ENCODE results near the gene MTHFS. TPM values are rescaled to one million over a fixed set of nuclear protein-coding genes. Genes with fewer than 3 reads are reported as not detected.
"Not testable (repeated sequence)": the region's sequence is repeated elsewhere in the genome, so short reads cannot be mapped to it uniquely, and the experiment has no call there.

MTHFS gene
- total RNA-seq, 1 experiment from 2014 or later = 8.7 TPM

DNA sequence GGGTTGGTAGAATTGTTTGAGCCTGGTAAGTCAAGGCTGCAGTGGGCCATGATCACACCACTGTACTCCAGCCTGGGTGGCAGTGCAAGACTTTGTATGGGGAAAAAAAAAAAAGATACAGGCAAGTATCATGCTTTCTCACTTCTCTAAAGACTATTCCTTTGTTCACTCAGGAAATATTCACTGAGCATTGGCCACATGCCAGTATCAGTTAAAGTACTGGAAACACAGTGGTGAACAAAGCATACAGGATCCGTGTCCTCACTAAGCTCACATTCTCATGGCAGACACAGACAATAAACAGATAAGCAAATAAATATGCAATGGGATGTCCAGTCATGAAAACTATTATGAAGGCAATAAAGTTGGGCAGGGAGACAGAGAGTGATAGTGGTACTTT, 5.1 kb upstream of the MTHFS start:
- BruUV-seq (replicated peaks) = no TSS peak
- no peaks in the 10 kb centered on the region for H3K36me3 ChIP-seq (ENCODE audit: insufficient read depth, low read length, poor library complexity, severe bottlenecking)
- H3K27ac ChIP-seq (ENCODE audit: low read depth, low read length, poor library complexity, severe bottlenecking) = no peak overlapping the region
- intact Hi-C loops (cut with micrococcal nuclease; ENCODE audit: unreplicated experiment) = no loop called here
- no peak for TF ChIP-seq CTCF (conservative IDR thresholded peaks at IDR 0.05; ENCODE audit: low read depth, low read length)
- no peak for TF ChIP-seq EZH2 (IDR thresholded peaks at IDR 0.05; ENCODE audit: borderline replicate concordance, low read depth, low read length, poor library complexity, severe bottlenecking)
- no peak overlapping the region for H3K4me3 ChIP-seq (ENCODE audit: low read depth, low read length, poor library complexity, severe bottlenecking)
- DNase-seq (ENCODE audit: low spot score) = peak; percentile 14
- ChIA-PET CTCF (no interaction called here), POLR2A (ENCODE audit: low non-redundant PET) (no interaction called here)
- H3K27me3 ChIP-seq (replicated peaks; ENCODE audit: insufficient read depth, low read depth, low read length, poor library complexity) = no peaks in the 10 kb centered on the region
- H3K9me3 ChIP-seq (ENCODE audit: low read depth, low read length, poor library complexity, severe bottlenecking) = no peaks in the 10 kb centered on the region
- H3K4me1 ChIP-seq (ENCODE audit: insufficient read depth, low read length, poor library complexity, severe bottlenecking) = no peaks in the 10 kb centered on the region

- DNase-seq (ENCODE audit: low spot score); H3K36me3 ChIP-seq (ENCODE audit: insufficient read depth, low read length, poor library complexity, severe bottlenecking); H3K4me3 ChIP-seq (ENCODE audit: low read depth, low read length, poor library complexity, severe bottlenecking); H3K27ac ChIP-seq (ENCODE audit: low read depth, low read length, poor library complexity, severe bottlenecking); BruUV-seq (replicated peaks); H3K4me1 ChIP-seq (ENCODE audit: insufficient read depth, low read length, poor library complexity, severe bottlenecking); intact Hi-C loops (cut with micrococcal nuclease; ENCODE audit: unreplicated experiment); POLR2A ChIA-PET (ENCODE audit: low non-redundant PET); CTCF ChIA-PET; H3K9me3 ChIP-seq (ENCODE audit: low read depth, low read length, poor library complexity, severe bottlenecking); H3K27me3 ChIP-seq (replicated peaks; ENCODE audit: insufficient read depth, low read depth, low read length, poor library complexity): not testable (repeated sequence)
Observed at GRCh38 chr15:79900818-79901378, 4.1 kb upstream of the MTHFS start.

- POLR2A ChIA-PET (ENCODE audit: low non-redundant PET) = no interaction called here
- H3K27me3 ChIP-seq (replicated peaks; ENCODE audit: insufficient read depth, low read depth, low read length, poor library complexity) = no peaks in the 10 kb centered on the region
Observed at GRCh38 chr15:79900087-79900486, 3.3 kb upstream of the MTHFS start.

GRCh38 chr15:79898786-79899185, 2.0 kb upstream of the MTHFS start:
- H3K4me1 ChIP-seq (ENCODE audit: insufficient read depth, low read length, poor library complexity, severe bottlenecking); POLR2A ChIA-PET (ENCODE audit: low non-redundant PET); DNase-seq (ENCODE audit: low spot score); H3K9me3 ChIP-seq (ENCODE audit: low read depth, low read length, poor library complexity, severe bottlenecking); H3K27ac ChIP-seq (ENCODE audit: low read depth, low read length, poor library complexity, severe bottlenecking); BruUV-seq (replicated peaks); H3K36me3 ChIP-seq (ENCODE audit: insufficient read depth, low read length, poor library complexity, severe bottlenecking); CTCF ChIA-PET; H3K27me3 ChIP-seq (replicated peaks; ENCODE audit: insufficient read depth, low read depth, low read length, poor library complexity); H3K4me3 ChIP-seq (ENCODE audit: low read depth, low read length, poor library complexity, severe bottlenecking): not testable (repeated sequence)
- intact Hi-C loops (cut with micrococcal nuclease; ENCODE audit: unreplicated experiment) = loop anchor here (5.0 kb wide), 1 partner anchor 94 kb away; no protein-coding TSS in a partner anchor

More at GRCh38 chr15:79900087-79900486, 3.3 kb upstream of the MTHFS start:
- CTCF ChIA-PET = no interaction called here
- Histone ChIP-seq H3K4me1 (ENCODE audit: insufficient read depth, low read length, poor library complexity, severe bottlenecking) (no peaks in the 10 kb centered on the region), H3K4me3 (ENCODE audit: low read depth, low read length, poor library complexity, severe bottlenecking) (no peak overlapping the region), H3K27ac (ENCODE audit: low read depth, low read length, poor library complexity, severe bottlenecking) (no peak overlapping the region), H3K36me3 (ENCODE audit: insufficient read depth, low read length, poor library complexity, severe bottlenecking) (no peaks in the 10 kb centered on the region), H3K9me3 (ENCODE audit: low read depth, low read length, poor library complexity, severe bottlenecking) (no peaks in the 10 kb centered on the region)
- TF ChIP-seq EZH2 (IDR thresholded peaks at IDR 0.05; ENCODE audit: borderline replicate concordance, low read depth, low read length, poor library complexity, severe bottlenecking) (no peak), CTCF (conservative IDR thresholded peaks at IDR 0.05; ENCODE audit: low read depth, low read length) (no peak)
- BruUV-seq (replicated peaks) = no TSS peak
- no peak for DNase-seq (ENCODE audit: low spot score)
- intact Hi-C loops (cut with micrococcal nuclease; ENCODE audit: unreplicated experiment) = no loop called here

Data from A673 (cell line).